Activated CD8-positive, alpha-beta T cell treated with anti-CD3 and anti-CD28 coated beads for 36 hours (primary cell): Measurements from ENCODE around the gene APPL2. TPM values are rescaled to one million over a fixed set of nuclear protein-coding genes. Genes with fewer than 3 reads are reported as not detected.

ENCODE experiments used
- ATAC-seq: fragments of 200-7000 bp; cut with Tn5 transposase; one replicate; pipeline ENCODE4 v1.10.0; 2021; ENCODE audit warnings: mild to moderate bottlenecking, moderate library complexity
- CTCF ChIA-PET: fragments of 350-600 bp; sonication (Branson Sonifier 250); formaldehyde crosslinking; loops from one replicate; lab custom pipeline; 2021; ENCODE audit warnings: antibody characterized with exemption; lab: Charles Lee
- POLR2A ChIA-PET: fragments of 350-600 bp; sonication (Branson Sonifier 250); formaldehyde crosslinking; loops from one replicate; lab custom pipeline; 2021; ENCODE audit warnings: antibody characterized with exemption; lab: Charles Lee
- DNase-seq: peaks from one replicate; pipeline ENCODE4 v3.0.0-alpha.2; 2020
- H3K27ac Mint-ChIP-seq: one replicate; pipeline ENCODE4 v1.8.0; 2021; ENCODE audit warnings: mild to moderate bottlenecking, mixed read lengths
- H3K27me3 Mint-ChIP-seq: one replicate; pipeline ENCODE4 v1.8.0; 2021; ENCODE audit warnings: mixed read lengths
- H3K36me3 Mint-ChIP-seq: one replicate; pipeline ENCODE4 v1.8.0; 2021; ENCODE audit warnings: low read depth, mixed read lengths
- H3K4me1 Mint-ChIP-seq: one replicate; pipeline ENCODE4 v1.8.0; 2021; ENCODE audit warnings: low read depth, mixed read lengths
- H3K4me3 Mint-ChIP-seq: one replicate; pipeline ENCODE4 v1.8.0; 2021; ENCODE audit warnings: mild to moderate bottlenecking, moderate library complexity, mixed read lengths
- H3K9me3 Mint-ChIP-seq: one replicate; pipeline ENCODE4 v1.8.0; 2021; ENCODE audit warnings: mixed read lengths
- intact Hi-C: fragments of 100-400 bp; cut with micrococcal nuclease; formaldehyde crosslinking; loops from one replicate; pipeline ENCODE4 v1.10.0; 2022
- total RNA-seq, 2 experiments: library from RNA; stranded (reverse); gene quantifications; one replicate each; pipeline ENCODE4 v1.2.3, GENCODE V29; 2021
- TF ChIP-seq, protein P1 (sequence below): fragments of 200-600 bp; IDR thresholded peaks from one replicate; pipeline ENCODE4 v1.8.0; 2022; ENCODE audit warnings: antibody characterized with exemption, mild to moderate bottlenecking

APPL2 gene
- total RNA-seq, 2 experiments from 2014 or later: 14.5 to 15.8 TPM

DNA sequence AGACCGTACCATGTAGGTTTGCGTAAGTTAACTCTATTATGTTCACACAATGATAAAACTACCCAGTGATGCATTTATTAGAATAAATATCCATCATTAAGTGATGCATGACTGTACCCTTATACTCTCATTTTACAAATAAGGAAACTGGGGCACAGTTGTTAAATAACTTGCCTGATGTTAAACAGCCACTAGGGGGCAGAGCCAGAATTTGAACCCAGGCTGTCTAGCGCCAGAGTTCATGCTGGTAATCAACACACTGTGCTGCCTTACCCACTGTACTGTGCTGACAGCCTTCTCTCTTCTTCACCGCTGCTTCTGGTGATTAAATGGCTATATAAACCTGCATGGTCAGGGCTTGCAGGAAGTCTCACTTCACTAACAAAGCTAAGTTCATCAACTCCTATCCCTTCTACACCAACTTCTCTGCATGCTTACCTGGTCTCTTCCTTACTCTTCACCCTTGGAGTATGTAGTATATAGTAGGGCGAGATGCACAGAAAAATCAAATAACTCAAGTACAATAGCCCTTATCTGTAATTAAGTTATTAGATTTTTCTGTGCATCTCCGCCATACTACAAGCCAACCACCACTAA, 43.6 kb upstream of the APPL2 start:
- CTCF ChIA-PET: interaction anchor here (0.9 to 1.0 kb wide), 2 partner anchors 40 to 103 kb away, joined by 6 to 7 read pairs; no protein-coding TSS in a partner anchor
- DNase-seq (peak; percentile 61), ATAC-seq (peak; percentile 79)
- Mint-ChIP-seq H3K27ac (no peak overlapping the region), H3K4me3 (no peak overlapping the region), H3K27me3 (no peaks in the 10 kb centered on the region), H3K9me3 (no peaks in the 10 kb centered on the region), H3K36me3 (no peaks in the 10 kb centered on the region), H3K4me1 (no peaks in the 10 kb centered on the region)
- POLR2A ChIA-PET: no interaction called here
- intact Hi-C loops: loop anchor here (2.0 kb wide), 1 partner anchor 103 kb away; no protein-coding TSS in a partner anchor
- TF ChIP-seq, protein P1, sequence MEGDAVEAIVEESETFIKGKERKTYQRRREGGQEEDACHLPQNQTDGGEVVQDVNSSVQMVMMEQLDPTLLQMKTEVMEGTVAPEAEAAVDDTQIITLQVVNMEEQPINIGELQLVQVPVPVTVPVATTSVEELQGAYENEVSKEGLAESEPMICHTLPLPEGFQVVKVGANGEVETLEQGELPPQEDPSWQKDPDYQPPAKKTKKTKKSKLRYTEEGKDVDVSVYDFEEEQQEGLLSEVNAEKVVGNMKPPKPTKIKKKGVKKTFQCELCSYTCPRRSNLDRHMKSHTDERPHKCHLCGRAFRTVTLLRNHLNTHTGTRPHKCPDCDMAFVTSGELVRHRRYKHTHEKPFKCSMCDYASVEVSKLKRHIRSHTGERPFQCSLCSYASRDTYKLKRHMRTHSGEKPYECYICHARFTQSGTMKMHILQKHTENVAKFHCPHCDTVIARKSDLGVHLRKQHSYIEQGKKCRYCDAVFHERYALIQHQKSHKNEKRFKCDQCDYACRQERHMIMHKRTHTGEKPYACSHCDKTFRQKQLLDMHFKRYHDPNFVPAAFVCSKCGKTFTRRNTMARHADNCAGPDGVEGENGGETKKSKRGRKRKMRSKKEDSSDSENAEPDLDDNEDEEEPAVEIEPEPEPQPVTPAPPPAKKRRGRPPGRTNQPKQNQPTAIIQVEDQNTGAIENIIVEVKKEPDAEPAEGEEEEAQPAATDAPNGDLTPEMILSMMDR: peak; percentile 79

DNA sequence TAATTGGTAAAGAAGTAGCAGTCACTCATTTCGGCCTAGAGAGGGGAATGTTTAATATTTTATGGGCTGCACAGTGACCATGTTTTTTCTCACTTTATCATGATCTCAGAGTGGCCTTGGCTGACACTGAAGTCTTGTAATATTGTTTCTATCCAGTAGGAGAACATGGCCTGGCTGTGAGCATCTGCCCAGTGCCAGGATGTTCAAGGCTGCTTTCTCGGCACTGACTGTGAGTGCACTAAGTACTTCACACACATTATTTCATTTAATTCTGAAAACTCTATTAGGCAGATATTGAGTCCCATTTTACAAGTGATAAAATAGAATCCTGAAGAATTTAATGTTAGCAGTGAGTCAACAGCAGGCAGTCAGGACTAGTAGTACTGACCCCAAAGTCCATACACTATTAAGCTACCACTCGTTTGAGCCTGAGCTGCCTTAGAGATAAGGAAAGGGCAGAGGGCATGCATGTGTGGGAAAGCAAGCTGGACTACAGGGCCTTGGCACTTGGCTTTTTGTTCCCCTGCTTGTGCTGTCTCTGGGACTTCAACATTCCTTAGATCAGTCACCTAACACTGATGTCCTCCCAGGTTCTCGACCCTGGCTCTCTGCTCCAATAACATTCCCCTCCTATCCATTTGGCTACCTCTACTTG, 42.2 kb upstream of the APPL2 start:
- ChIA-PET POLR2A (no interaction called here), CTCF (interaction anchor here (1.0 kb wide), 1 partner anchor 1079 kb away, joined by 3 read pairs; the partner anchor contains the start of gene POLR3B)
- Mint-ChIP-seq H3K27ac (no peak overlapping the region), H3K36me3 (no peaks in the 10 kb centered on the region), H3K4me1 (no peaks in the 10 kb centered on the region), H3K27me3 (no peaks in the 10 kb centered on the region), H3K4me3 (no peak overlapping the region), H3K9me3 (no peaks in the 10 kb centered on the region)
- ATAC-seq: no peak
- intact Hi-C loops: loop anchor here (2.0 kb wide), 1 partner anchor 105 kb away; no protein-coding TSS in a partner anchor
- TF ChIP-seq, protein P1: no peak
- no peak for DNase-seq

DNA sequence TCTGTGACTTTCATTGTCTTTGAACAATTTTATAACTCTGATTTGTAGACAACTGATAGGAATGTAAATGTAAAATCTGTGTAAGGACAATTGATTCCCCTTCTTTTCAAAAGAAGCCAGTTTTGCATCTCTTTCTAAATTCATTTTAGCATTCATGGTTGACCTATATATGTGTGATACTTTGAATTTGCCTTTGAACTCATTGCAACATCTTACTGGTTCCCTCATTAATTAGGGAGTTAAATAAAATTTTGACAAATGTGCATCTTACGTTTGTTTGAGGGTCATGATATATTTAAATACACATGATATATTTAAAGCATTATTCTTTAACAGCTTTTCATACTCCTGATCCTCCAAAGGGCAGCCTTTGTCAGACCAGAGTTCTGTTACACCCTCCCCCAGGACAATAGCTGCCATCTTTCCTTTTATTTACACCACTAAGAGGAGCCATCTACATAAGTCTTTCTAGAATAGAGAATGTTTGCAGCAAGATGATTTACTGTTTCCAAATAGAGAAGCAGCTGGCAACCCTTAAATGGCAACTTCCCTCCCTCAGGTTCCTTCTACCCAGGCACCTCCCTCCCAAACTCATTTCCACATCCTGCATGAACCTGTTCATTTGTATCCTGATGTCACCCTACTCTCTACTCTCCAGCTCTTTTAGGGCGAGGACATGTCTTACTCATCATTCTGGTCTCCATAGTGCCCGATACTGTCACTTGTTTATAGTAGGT, 40.2 kb upstream of the APPL2 start:
- CTCF ChIA-PET: no interaction called here

DNA sequence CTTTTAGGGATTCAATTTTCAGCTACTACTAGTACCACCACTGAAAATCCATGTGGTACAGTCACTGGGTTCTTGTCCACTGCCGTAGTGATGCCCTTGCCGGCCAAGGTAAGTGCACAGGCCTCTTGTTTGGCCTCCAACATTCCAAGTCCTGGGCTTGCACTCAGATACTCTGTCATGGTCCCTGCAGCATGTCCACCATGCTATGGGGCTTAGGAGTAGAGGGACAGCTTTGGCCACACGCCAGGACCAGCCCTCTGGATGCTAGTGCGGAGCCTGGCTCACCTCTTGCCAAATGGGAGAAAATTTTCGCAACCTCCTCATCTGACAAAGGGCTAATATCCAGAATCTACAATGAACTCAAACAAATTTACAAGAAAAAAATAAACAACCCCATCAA, 38.6 kb upstream of the APPL2 start:
- ATAC-seq: no peak
- intact Hi-C loops: no loop called here

More for the DNA sequence above, 40.2 kb upstream of the APPL2 start:
- no peaks in the 10 kb centered on the region for H3K4me1 Mint-ChIP-seq
- no peak overlapping the region for H3K27ac Mint-ChIP-seq
- H3K4me3 Mint-ChIP-seq: no peak overlapping the region
- ATAC-seq (peak; percentile 27), DNase-seq (no peak)
- intact Hi-C loops: no loop called here
- TF ChIP-seq, protein P1: no peak
- no peaks in the 10 kb centered on the region for H3K9me3 Mint-ChIP-seq
- no peaks in the 10 kb centered on the region for H3K36me3 Mint-ChIP-seq
- no peaks in the 10 kb centered on the region for H3K27me3 Mint-ChIP-seq
- POLR2A ChIA-PET: no interaction called here

More for the DNA sequence above, 38.6 kb upstream of the APPL2 start:
- Mint-ChIP-seq H3K27ac (no peak overlapping the region), H3K4me1 (no peaks in the 10 kb centered on the region), H3K36me3 (no peaks in the 10 kb centered on the region), H3K27me3 (no peaks in the 10 kb centered on the region), H3K4me3 (no peak overlapping the region), H3K9me3 (no peaks in the 10 kb centered on the region)
- ChIA-PET POLR2A (no interaction called here), CTCF (no interaction called here)
- DNase-seq: no peak
- TF ChIP-seq, protein P1: no peak
